HepG2 (cell line): ENCODE measurements around the gene CTDSP1. TPM values are rescaled to one million over a fixed set of nuclear protein-coding genes. Genes with fewer than 3 reads are reported as not detected.

Experiments used
- ADNP ChIP-seq: sonication (generic); formaldehyde crosslinking; IDR thresholded peaks from 2 replicates; pipeline ENCODE4 v1.4.0; 2020; ENCODE audit warnings: missing genetic modification reagents
- AGO2 ChIP-seq: fragments of 200-400 bp; formaldehyde crosslinking; optimal IDR thresholded peaks from 2 replicates; pipeline ENCODE3; 2017; ENCODE audit warnings: mild to moderate bottlenecking, low read depth, low read length, moderate library complexity
- BATF2 ChIP-seq: sonication (generic); formaldehyde crosslinking; IDR thresholded peaks from 2 replicates; pipeline ENCODE4 v1.8.0; 2022; ENCODE audit warnings: mild to moderate bottlenecking, missing genetic modification reagents, moderate library complexity
- BRCA1 ChIP-seq: sonication (generic); formaldehyde crosslinking; IDR thresholded peaks from 2 replicates; pipeline ENCODE4 v1.4.0; 2020; ENCODE audit warnings: missing genetic modification reagents
- CBFB ChIP-seq: sonication (generic); formaldehyde crosslinking; IDR thresholded peaks from 2 replicates; pipeline ENCODE4 v1.4.0; 2020; ENCODE audit warnings: missing genetic modification reagents
- CBX1 ChIP-seq: IDR thresholded peaks from one replicate; pipeline ENCODE4 v1.6.1; 2016; ENCODE audit warnings: antibody characterized with exemption, low read depth
- CEBPB ChIP-seq: IDR thresholded peaks from 2 replicates; pipeline ENCODE4 v1.6.1; 2011; ENCODE audit warnings: low read depth, low read length, improper control_type of control experiment, borderline replicate concordance
- GPN1 ChIP-seq: sonication (generic); formaldehyde crosslinking; IDR thresholded peaks from 2 replicates; pipeline ENCODE4 v1.5.1; 2020; ENCODE audit warnings: missing genetic modification reagents, borderline replicate concordance
- IRF1 ChIP-seq: sonication (generic); formaldehyde crosslinking; IDR thresholded peaks from 2 replicates; pipeline ENCODE4 v1.4.0; 2020; ENCODE audit warnings: low read depth, mild to moderate bottlenecking, missing genetic modification reagents
- JDP2 ChIP-seq: sonication (generic); formaldehyde crosslinking; IDR thresholded peaks from 2 replicates; pipeline ENCODE4 v1.8.1; 2022; ENCODE audit warnings: missing genetic modification reagents, borderline replicate concordance
- MAF1 ChIP-seq: sonication (generic); formaldehyde crosslinking; IDR thresholded peaks from 2 replicates; pipeline ENCODE4 v1.5.0; 2020; ENCODE audit warnings: missing genetic modification reagents, borderline replicate concordance
- MIER2 ChIP-seq: IDR thresholded peaks from 2 replicates; pipeline ENCODE4 v1.6.1; 2016; ENCODE audit warnings: missing biosample characterization, missing genetic modification reagents
- NFE2 ChIP-seq: sonication (generic); formaldehyde crosslinking; IDR thresholded peaks from 2 replicates; pipeline ENCODE4 v1.4.0; 2020; ENCODE audit warnings: missing genetic modification reagents
- PCBP2 ChIP-seq: fragments of 200-400 bp; formaldehyde crosslinking; optimal IDR thresholded peaks from 2 replicates; pipeline ENCODE3; 2018; ENCODE audit warnings: low read length, low read depth; ENCODE audit not compliant: poor library complexity, severe bottlenecking
- SATB2 ChIP-seq: sonication (generic); formaldehyde crosslinking; IDR thresholded peaks from 2 replicates; pipeline ENCODE4 v1.5.0; 2020; ENCODE audit warnings: missing genetic modification reagents
- YEATS4 ChIP-seq: sonication (generic); formaldehyde crosslinking; IDR thresholded peaks from 2 replicates; pipeline ENCODE4 v1.4.0; 2020; ENCODE audit warnings: missing genetic modification reagents, borderline replicate concordance
- ZBTB33 ChIP-seq: sonication (generic); formaldehyde crosslinking; IDR thresholded peaks from 2 replicates; pipeline ENCODE4 v1.4.0; 2020; ENCODE audit warnings: missing genetic modification reagents
- ZFYVE20 ChIP-seq: sonication (generic); formaldehyde crosslinking; IDR thresholded peaks from 2 replicates; pipeline ENCODE4 v1.8.0; 2023; ENCODE audit warnings: low read depth, mild to moderate bottlenecking, moderate library complexity, missing genetic modification reagents, borderline replicate concordance
- ZMYM4 ChIP-seq: sonication (generic); formaldehyde crosslinking; IDR thresholded peaks from 2 replicates; pipeline ENCODE4 v1.8.1; 2023; ENCODE audit warnings: mild to moderate bottlenecking, missing genetic modification reagents
- ZNF446 ChIP-seq: sonication (generic); formaldehyde crosslinking; IDR thresholded peaks from 2 replicates; pipeline ENCODE4 v1.5.0; 2020; ENCODE audit warnings: mild to moderate bottlenecking, missing genetic modification reagents
- ZNF496 ChIP-seq: sonication (generic); formaldehyde crosslinking; IDR thresholded peaks from 2 replicates; pipeline ENCODE4 v1.8.1; 2023; ENCODE audit warnings: mild to moderate bottlenecking, moderate library complexity, missing genetic modification reagents; ENCODE audit not compliant: insufficient replicate concordance
- ZNF546 ChIP-seq: sonication (generic); formaldehyde crosslinking; conservative IDR thresholded peaks from 2 replicates; pipeline ENCODE4 v1.8.1; 2023; ENCODE audit warnings: mild to moderate bottlenecking, missing genetic modification reagents
- ZNF629 ChIP-seq: sonication (generic); formaldehyde crosslinking; conservative IDR thresholded peaks from 2 replicates; pipeline ENCODE4 v1.5.0; 2020; ENCODE audit warnings: missing genetic modification reagents
- ZNF709 ChIP-seq: sonication (generic); formaldehyde crosslinking; IDR thresholded peaks from 2 replicates; pipeline ENCODE4 v1.5.0; 2020; ENCODE audit warnings: mild to moderate bottlenecking, missing genetic modification reagents
- ZNF740 ChIP-seq: sonication (generic); formaldehyde crosslinking; IDR thresholded peaks from 2 replicates; pipeline ENCODE4 v1.4.0; 2020; ENCODE audit warnings: missing genetic modification reagents
- ZNF75D ChIP-seq: sonication (generic); formaldehyde crosslinking; IDR thresholded peaks from 2 replicates; pipeline ENCODE4 v1.8.1; 2023; ENCODE audit warnings: missing genetic modification reagents, mild to moderate bottlenecking, borderline replicate concordance
- ZNF772 ChIP-seq: sonication (generic); formaldehyde crosslinking; IDR thresholded peaks from 2 replicates; pipeline ENCODE4 v1.5.0; 2020; ENCODE audit warnings: mild to moderate bottlenecking, missing genetic modification reagents
- ZNF839 ChIP-seq: sonication (generic); formaldehyde crosslinking; IDR thresholded peaks from 2 replicates; pipeline ENCODE4 v1.4.0; 2020; ENCODE audit warnings: missing genetic modification reagents, mild to moderate bottlenecking, borderline replicate concordance
- polyA plus RNA-seq, 8 experiments: library from polyadenylated mRNA; depleted of rRNA in 3 of 8; stranded (reverse) in 7 of 8; unstranded in 1 of 8; fragments of >200 nt; fragmentation: Illumina TruSeq in 4 of 8; extraction: Trizol in 4 of 8; gene quantifications; 2 replicates each; pipeline versions ENCODE4 v1.2.1 to v1.2.3, GENCODE V29; 2011 to 2016; ENCODE audit warnings: low read depth in 4 of 8, missing spikeins in 1 of 8, mixed read lengths in 1 of 8; ENCODE audit not compliant: insufficient read depth in 1 of 8
- total RNA-seq, 5 experiments: library from RNA; depleted of rRNA; stranded (reverse); fragments of >200 nt; fragmentation: Illumina TruSeq; extraction: Trizol; gene quantifications; 2 replicates each; pipeline ENCODE4 v1.2.3, GENCODE V29; 2016; ENCODE audit warnings: low read depth in 1 of 5

Gene CTDSP1
- total and polyA plus RNA-seq, 2 of the 13 experiments (the other 11 are each of a cell fraction or from before 2014, with no cell fraction given): 91.0 to 268 TPM

DNA sequence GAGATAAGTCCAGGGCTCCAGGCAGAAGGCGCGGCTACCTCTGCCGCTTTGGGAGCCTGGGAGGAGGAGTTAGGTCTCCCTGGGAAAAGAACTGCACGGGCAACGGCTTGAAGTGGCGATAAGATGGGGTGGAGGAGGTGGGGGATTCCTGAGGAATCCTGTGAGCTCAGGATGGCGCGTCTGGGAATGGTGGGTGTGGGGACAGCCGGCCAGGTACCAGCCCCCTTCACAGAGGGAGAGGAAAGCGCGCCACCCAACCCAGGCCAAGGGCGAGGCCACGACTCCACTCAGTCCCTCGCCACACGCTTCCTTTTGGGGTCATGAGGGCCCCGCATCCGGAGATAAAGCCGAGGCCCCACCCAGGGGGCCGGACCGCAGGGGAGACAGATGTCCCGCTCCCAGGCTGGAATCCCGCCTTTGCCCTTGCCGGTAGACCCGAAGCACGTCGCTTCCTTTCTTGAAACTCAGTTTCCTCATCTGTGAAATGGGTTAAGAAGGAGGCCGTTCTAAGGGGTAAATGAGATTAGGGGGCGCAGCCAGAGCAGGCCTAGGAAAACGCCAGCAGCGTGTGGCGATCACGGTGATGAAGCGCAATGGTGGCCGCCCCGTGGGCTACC is 1.7 kb upstream of the CTDSP1 start (continued):
- 0 out of 2 replicates have a peak, but pooled peaks have one; percentile 69 for TF ChIP-seq ZNF709 (CRISPR knock-in tag)
- peak; percentile 51; the same call in 1 of the 2 replicates for TF ChIP-seq BATF2 (CRISPR knock-in tag)
- TF ChIP-seq CBFB (CRISPR knock-in tag): no peak; the same call in none of the 2 replicates
- no peak for TF ChIP-seq CEBPB
- TF ChIP-seq YEATS4 (CRISPR knock-in tag): peak; percentile 90; the same call in 1 of the 2 replicates
- TF ChIP-seq GPN1: no peak
- TF ChIP-seq ZNF496: no peak
- peak; percentile 76 for TF ChIP-seq ZNF772 (CRISPR knock-in tag)
- peak; percentile 59 for TF ChIP-seq ZNF446 (CRISPR knock-in tag)
- TF ChIP-seq ZNF629 (CRISPR knock-in tag): peak; percentile 100
- TF ChIP-seq SATB2 (CRISPR knock-in tag): peak; percentile 67; the same call in 1 of the 2 replicates
- TF ChIP-seq IRF1 (CRISPR knock-in tag): no peak
- peak; percentile 26; the same call in 1 of the 2 replicates for TF ChIP-seq ZBTB33
- peak; percentile 93; the same call in 1 of the 2 replicates for TF ChIP-seq ADNP (CRISPR knock-in tag)
- no peak for TF ChIP-seq ZNF75D (CRISPR knock-in tag)
- peak; percentile 66 for TF ChIP-seq ZNF740 (CRISPR knock-in tag)
- TF ChIP-seq BRCA1: peak; percentile 82; the same call in 1 of the 2 replicates
- peak; percentile 78; the same call in 1 of the 2 replicates for TF ChIP-seq ZNF546 (CRISPR knock-in tag)
- peak; percentile 75 for TF ChIP-seq AGO2
- no peak for TF ChIP-seq NFE2 (CRISPR knock-in tag)
- peak; percentile 67; the same call in 1 of the 2 replicates for TF ChIP-seq MAF1 (CRISPR knock-in tag)
- peak; percentile 38; the same call in 1 of the 2 replicates for TF ChIP-seq JDP2 (CRISPR knock-in tag)
- TF ChIP-seq PCBP2: no peak
- no peak for TF ChIP-seq ZNF839 (CRISPR knock-in tag)
- 0 out of 2 replicates have a peak, but pooled peaks have one; percentile 24 for TF ChIP-seq ZFYVE20 (CRISPR knock-in tag)
- peak; percentile 54 for TF ChIP-seq CBX1
- TF ChIP-seq MIER2 (CRISPR knock-in tag): peak; percentile 46; the same call in 1 of the 2 replicates
- peak; percentile 61; the same call in 1 of the 2 replicates for TF ChIP-seq ZMYM4 (CRISPR knock-in tag)
